GM21367 (cell line): ENCODE results near the gene NCEH1.
A peak's percentile ranks its signal among the peaks of the same experiment; 100 is the strongest.
"Not testable (repeated sequence)": the region's sequence is repeated elsewhere in the genome, so short reads cannot be mapped to it uniquely, and the experiment has no call there.

Experiments used
- ATAC-seq: cut with Tn5 transposase; IDR thresholded peaks from one replicate; pipeline ENCODE4 v1.9.1; 2021; ENCODE audit not compliant: unreplicated experiment

The NCEH1 gene

DNA sequence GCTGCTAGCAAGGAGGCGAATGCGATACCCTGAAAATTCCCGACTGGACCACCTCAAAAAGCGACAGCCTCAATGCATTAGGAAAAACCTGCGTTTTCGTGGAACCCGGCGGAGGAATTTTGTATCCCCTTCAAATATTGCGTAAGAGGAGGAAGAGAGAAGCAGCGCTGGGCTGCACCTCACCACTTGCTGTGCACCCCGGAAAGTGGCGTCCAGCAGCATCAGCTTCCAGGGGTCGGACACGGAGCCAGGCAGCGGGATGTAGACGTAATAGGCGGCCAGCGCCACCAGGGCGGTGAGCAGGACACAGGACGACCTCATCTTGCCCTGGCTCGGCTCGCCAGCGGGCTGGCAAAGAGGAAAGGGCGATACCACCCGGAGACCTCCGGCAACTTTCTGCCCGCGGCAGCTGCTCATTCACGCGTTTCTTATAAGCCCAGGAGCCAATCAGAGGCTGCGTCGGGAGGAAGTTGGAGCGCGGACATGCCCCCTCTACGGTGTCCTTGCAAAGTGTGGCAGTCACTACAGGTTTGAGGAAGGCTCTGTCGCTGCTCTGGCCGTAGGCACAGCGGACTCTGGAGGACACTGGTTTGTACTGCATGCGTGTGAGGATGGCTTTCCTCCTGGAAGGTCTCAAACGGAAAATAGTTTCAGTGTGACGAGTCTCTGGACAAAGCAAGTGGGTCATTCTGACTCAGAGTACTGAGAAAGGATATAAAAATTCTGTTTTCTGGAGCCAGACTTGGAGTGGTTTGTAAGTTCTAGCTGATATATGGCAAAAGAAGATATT is at the start of gene NCEH1:
NCEH1 (minus strand) TSS at position 404 of the 790 bp plus-strand sequence; CDS start at position 321, 83 bp downstream.
- peak; percentile 100 for ATAC-seq

DNA sequence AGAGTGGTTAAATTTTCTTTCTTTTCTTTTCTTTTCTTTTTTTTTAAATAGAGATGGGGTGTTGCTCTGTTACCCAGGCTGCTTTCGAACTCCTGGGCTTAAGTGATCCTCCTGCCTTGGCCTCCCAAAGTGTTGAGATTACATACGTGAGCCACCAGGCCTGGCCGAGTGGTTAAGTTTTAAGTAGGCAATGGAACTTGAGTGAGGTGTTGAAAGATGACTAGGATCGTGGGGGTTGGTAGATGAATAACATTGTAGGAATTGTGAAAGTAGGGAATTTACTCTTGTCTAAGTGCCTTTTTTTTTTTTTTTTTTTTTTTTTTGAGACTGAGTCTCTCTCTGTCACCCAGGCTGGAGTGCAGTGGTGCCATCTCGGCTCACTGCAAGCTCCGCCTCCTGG is 49.5 kb upstream of the NCEH1 start:
- ATAC-seq = not testable (repeated sequence)

DNA sequence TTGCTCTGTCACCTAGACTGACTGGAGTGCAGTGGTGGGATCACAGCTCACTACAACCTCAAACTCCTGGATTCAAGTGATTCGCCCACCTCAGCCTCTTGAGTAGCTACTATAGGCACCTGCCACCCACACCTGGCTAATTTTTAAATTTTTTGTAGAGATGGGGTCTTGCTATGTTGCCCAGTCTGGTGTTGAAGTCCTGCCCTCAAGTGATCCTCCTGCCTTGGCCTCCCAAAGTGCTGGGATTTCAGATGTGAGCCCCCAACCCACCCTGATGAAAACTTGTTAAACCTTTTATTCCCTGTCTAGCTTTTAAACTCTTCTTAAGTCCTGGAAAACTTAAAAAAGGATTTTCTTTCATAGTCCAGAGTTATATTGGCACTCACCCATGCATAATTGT is 42.3 kb upstream of the NCEH1 start:
- ATAC-seq = no peak

DNA sequence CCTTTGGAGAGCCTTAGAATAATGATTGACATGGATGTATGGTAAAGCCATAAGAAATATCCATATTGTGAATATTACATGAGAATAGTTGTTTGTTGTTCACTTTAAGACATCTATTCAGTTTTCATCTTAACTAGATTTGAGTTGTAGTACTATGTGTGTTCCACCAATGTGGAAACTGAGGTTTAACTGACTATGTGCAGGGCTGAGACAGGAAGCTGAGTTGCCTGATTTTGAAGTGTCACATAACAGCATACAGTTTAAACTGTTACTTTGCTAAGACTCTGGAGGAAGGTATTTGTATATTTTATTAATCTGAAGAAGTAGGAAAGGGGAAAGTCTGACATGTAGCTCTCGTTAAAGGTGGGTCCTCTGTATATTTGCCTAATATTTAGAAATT is 41.8 kb upstream of the NCEH1 start:
- ATAC-seq = no peak

GRCh38 chr3:172751175-172751704 is 40.4 kb upstream of the NCEH1 start:
- ATAC-seq = no peak

GRCh38 chr3:172750368-172751174 is 39.7 kb upstream of the NCEH1 start, which contains the start of gene ECT2:
TSS of gene ECT2 (plus strand) at chr3:172750726. CDS start at chr3:172754531, 3,805 bp downstream.
- ATAC-seq = peak; percentile 97

DNA sequence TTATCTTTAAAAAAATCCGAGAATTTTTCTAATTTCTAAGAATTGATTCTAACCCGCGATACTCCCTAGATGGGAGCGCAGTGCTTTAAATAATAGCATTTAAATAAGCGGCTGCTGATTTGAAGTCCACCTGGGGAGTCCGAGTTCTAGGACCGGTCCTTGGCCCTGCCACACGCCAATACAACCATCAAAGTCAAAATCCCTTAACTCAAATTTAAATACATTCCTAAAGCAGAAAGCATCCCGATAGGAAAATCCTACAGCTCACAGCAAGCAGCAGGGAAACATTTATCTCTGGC is 39.2 kb upstream of the NCEH1 start:
- no peak for ATAC-seq

GRCh38 chr3:172749230-172749965 is 38.5 kb upstream of the NCEH1 start:
- no peak for ATAC-seq

GRCh38 chr3:172746475-172746874 is 35.6 kb upstream of the NCEH1 start:
- ATAC-seq = no peak

GRCh38 chr3:172739462-172739861 is 28.6 kb upstream of the NCEH1 start:
- ATAC-seq = no peak

DNA sequence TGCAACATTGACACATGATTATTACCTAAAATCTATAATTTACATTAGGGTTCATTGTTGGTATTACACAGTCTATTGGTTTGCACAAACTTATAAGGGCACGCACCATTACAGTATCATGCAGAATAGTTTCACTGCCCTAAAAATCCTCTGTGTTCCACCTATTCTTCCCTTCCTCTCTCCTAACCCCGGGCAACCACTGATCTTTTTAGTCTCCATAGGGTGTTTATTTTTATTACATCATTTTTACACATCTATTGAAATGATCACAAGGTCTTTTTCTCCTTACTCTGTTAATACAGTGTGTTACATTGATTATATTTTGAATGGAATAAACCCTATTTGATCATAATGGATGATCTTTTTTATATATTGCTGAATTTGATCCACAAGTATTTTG is 24.1 kb upstream of the NCEH1 start:
- no peak for ATAC-seq

GRCh38 chr3:172726380-172726779 is 15.5 kb upstream of the NCEH1 start:
- no peak for ATAC-seq

DNA sequence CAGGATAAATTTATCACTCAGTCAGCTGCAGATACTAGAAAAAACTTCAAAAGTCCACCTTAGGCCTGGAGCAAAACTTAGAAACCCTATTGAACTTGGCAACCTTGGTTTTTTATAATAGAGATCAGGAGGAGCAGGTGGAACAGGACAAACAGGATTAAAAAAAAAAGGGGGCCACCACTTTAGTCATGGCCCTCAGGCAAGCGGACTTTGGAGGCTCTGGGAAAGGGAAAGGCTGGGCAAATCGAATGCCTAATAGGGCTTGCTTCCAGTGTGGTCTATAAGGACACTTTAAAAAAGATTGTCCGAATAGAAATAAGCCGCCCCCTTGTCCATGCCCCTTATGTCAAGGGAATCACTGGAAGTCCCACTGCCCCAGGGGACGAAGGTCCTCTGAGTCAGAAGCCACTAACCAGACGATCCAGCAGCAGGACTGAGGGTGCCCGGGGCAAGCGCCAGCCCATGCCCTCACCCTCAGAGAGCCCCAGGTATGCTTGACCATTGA is 11.7 kb upstream of the NCEH1 start:
- not testable (repeated sequence) for ATAC-seq

- ATAC-seq = no peak
Measured at GRCh38 chr3:172717493-172718088, 6.7 kb upstream of the NCEH1 start.

- no peak for ATAC-seq
Measured at GRCh38 chr3:172716476-172716875, 5.6 kb upstream of the NCEH1 start.

DNA sequence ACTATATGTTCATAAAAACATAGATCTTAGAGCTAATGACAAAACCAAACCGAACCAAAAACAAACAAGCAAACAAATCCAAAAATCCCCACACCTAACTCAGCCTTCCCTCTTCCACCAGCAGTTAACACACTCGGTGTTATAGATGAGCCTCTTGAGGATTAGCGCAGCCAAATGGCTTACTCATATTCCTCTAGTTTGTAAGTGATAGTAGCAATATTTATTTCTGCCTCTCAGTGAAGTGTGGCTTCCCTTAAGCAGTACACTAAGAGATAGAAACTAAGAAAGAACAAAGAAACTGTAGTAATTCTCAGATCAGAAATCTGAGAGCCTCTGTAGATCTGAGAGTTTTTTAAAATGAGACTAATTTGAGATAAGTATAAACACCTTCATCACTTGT is 2.4 kb upstream of the NCEH1 start:
- ATAC-seq = no peak

DNA sequence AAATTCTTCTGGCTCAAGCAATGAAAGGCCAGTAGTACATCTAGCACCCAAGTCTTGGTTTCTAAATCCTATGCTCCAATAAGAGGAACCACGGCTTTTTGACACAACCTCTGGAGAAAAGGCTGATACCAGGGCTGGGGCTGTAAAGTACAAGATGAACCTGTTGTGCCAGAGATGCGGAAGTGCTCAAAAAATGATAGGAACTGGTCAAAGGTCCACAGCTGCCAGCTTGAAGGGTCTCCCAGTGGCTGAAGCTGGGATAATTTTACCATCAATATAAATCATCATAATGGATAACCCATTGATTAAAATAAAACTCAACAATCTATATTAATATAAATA is 558 bp upstream of the NCEH1 start:
- peak; percentile 3 for ATAC-seq

GRCh38 chr3:172709774-172710663 is 848 bp downstream of the NCEH1 start:
- peak; percentile 1 for ATAC-seq

- ATAC-seq = no peak
Measured at GRCh38 chr3:172708921-172709773, 1.7 kb downstream of the NCEH1 start.
